SU-DHL-6 (cell line): ENCODE measurements around the gene MEIS1.

ENCODE experiments used
- EZH2phosphoT487 ChIP-seq: fragments of 200-600 bp; sonication (generic), shearing (Covaris generic); conservative IDR thresholded peaks from 2 replicates; pipeline ENCODE4 v1.6.1; 2018; ENCODE audit warnings: mild to moderate bottlenecking, antibody characterized with exemption, low read length, moderate library complexity, mixed read lengths
- TF ChIP-seq, protein P1 (sequence below): fragments of 200-600 bp; sonication (generic); IDR thresholded peaks from one replicate; pipeline ENCODE4 v1.5.1; 2017; ENCODE audit warnings: antibody characterized with exemption, mild to moderate bottlenecking, low read length, moderate library complexity; ENCODE audit not compliant: insufficient read depth, poor library complexity, severe bottlenecking

DNA sequence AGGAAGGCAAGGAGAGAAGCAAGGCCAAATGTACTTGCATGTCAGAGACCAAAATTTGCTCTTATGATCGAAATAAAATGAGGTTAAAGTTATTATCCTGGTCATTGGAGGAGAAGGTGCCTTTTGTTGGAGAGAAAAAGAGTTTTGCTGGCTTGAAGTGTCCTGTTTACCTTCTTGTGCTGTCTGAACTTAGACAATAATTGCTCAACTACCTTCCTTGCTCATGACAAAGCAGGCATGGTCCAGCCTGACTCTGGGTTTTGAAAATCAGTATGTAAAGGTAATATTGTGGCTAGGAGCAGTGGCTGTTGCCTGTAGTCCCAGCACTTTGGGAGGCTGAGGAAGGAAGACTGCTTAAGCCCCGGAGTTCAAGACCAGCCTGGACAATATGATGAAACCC is 89.1 kb downstream of the MEIS1 start:
- no peak for TF ChIP-seq EZH2phosphoT487
- TF ChIP-seq, protein P1, sequence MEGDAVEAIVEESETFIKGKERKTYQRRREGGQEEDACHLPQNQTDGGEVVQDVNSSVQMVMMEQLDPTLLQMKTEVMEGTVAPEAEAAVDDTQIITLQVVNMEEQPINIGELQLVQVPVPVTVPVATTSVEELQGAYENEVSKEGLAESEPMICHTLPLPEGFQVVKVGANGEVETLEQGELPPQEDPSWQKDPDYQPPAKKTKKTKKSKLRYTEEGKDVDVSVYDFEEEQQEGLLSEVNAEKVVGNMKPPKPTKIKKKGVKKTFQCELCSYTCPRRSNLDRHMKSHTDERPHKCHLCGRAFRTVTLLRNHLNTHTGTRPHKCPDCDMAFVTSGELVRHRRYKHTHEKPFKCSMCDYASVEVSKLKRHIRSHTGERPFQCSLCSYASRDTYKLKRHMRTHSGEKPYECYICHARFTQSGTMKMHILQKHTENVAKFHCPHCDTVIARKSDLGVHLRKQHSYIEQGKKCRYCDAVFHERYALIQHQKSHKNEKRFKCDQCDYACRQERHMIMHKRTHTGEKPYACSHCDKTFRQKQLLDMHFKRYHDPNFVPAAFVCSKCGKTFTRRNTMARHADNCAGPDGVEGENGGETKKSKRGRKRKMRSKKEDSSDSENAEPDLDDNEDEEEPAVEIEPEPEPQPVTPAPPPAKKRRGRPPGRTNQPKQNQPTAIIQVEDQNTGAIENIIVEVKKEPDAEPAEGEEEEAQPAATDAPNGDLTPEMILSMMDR, result no peak
